ENCODE measurements around the gene ARSK. TPM values are rescaled to one million over a fixed set of nuclear protein-coding genes. Genes with fewer than 3 reads are reported as not detected.

ARSK gene
- polyA plus RNA-seq, 1 of the 3 experiments (the other 2 are of a cell fraction) = 5.6 TPM

DNA sequence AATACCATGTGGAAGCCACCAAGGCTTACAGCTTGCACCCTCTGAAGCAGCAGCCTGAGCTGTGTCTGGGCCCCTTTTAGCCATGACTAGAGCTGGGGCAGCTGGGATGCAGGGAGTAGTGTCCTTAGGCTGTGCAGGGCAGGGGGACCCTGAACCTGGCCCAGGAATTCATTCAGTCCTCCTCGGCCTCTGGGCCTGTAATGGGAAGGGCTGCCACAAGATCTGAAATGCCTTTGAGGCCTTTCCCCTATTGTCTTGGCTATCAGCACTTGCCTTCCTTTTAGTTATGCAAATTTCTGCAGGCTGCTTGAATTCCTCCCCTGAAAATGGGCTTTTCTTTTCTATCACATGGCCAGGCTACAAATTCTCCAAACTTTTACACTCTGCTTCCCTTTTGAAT lies 74.0 kb downstream of the ARSK start:
- Histone ChIP-seq H2AFZ (ENCODE audit: low read depth) (no peak overlapping the region), H3K79me2 (ENCODE audit: insufficient read depth) (no peaks in the 10 kb centered on the region), H3K9me2 (no peaks in the 10 kb centered on the region), H3K27ac (ENCODE audit: low read depth in 2 of 2, low read length in 1 of 2) (no peak overlapping the region), H3K4me1 (ENCODE audit: control insufficient read depth in 1 of 2, insufficient read depth in 2 of 2, low read depth in 1 of 2, low read length in 1 of 2) (peaks cover 0 to 5% of the 10 kb centered on the region in 2 experiments; a peak in 1 of 4 replicates), H3K9ac (no peak overlapping the region), H3K4me3 (ENCODE audit: low read depth in 2 of 2, low read length in 1 of 2) (no peak overlapping the region), H4K20me1 (ENCODE audit: insufficient read depth) (no peaks in the 10 kb centered on the region), H3K36me3 (replicated peaks in 1 of 2; ENCODE audit: control insufficient read depth in 1 of 2, insufficient read depth in 2 of 2, low read length in 1 of 2) (no peaks in the 10 kb centered on the region), H3F3A (replicated peaks; ENCODE audit: insufficient read depth) (no peaks in the 10 kb centered on the region), H3K9me3 (no peaks in the 10 kb centered on the region), H3K4me2 (no peak overlapping the region), H3K27me3 (ENCODE audit: insufficient read depth) (no peaks in the 10 kb centered on the region)
- POLR2A ChIA-PET = no interaction called here
- no peak for DNase-seq
- CTCF ChIA-PET = interaction anchor here (2.1 kb wide), 1 partner anchor 16 kb away, joined by 9 read pairs; no protein-coding TSS in a partner anchor
- no peak for TF ChIP-seq RXRA (IDR thresholded peaks at IDR 0.05; ENCODE audit: borderline replicate concordance, low read depth)
- no peak for TF ChIP-seq NFIC (IDR thresholded peaks at IDR 0.05; ENCODE audit: borderline replicate concordance)
- no peak for TF ChIP-seq ELF1 (IDR thresholded peaks at IDR 0.05)
- TF ChIP-seq TAF1 (IDR thresholded peaks at IDR 0.05; ENCODE audit: borderline replicate concordance, low read depth, low read length) = no peak
- TF ChIP-seq, protein P1, sequence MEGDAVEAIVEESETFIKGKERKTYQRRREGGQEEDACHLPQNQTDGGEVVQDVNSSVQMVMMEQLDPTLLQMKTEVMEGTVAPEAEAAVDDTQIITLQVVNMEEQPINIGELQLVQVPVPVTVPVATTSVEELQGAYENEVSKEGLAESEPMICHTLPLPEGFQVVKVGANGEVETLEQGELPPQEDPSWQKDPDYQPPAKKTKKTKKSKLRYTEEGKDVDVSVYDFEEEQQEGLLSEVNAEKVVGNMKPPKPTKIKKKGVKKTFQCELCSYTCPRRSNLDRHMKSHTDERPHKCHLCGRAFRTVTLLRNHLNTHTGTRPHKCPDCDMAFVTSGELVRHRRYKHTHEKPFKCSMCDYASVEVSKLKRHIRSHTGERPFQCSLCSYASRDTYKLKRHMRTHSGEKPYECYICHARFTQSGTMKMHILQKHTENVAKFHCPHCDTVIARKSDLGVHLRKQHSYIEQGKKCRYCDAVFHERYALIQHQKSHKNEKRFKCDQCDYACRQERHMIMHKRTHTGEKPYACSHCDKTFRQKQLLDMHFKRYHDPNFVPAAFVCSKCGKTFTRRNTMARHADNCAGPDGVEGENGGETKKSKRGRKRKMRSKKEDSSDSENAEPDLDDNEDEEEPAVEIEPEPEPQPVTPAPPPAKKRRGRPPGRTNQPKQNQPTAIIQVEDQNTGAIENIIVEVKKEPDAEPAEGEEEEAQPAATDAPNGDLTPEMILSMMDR (IDR thresholded peaks at IDR 0.05) = no peak
- WGBS (ENCODE audit: low lambda C conversion rate) = 60% methylated on average over 1 of the region's 1 CpG

DNA sequence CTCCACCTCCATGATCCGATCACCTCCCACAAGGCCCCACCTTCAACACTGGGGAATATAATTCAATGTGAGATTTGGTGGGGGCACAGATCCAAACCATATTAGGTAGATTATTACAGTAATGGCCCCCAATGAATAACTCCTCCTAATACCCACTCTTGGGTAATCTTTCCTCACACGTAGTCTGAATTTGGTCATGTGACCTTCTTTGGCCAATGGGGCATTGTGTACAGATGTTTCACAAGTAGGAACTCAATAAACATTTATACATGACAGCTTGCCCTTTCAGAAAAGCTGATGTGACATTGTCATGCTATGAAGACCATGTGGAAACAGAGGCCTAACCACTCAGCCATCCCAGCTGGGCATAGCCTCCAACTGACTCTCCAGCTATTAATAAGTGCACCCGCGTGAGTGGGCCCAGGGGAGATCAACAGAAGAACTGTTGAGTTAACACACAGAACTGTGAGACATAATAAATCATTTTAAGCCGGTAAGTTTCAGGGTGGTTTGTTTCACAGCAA lies 75.6 kb downstream of the ARSK start:
- Histone ChIP-seq H3K4me2 (no peak overlapping the region), H3K9me2 (no peaks in the 10 kb centered on the region), H3K4me1 (ENCODE audit: control insufficient read depth in 1 of 2, insufficient read depth in 2 of 2, low read depth in 1 of 2, low read length in 1 of 2) (peaks cover 0 to 5% of the 10 kb centered on the region in 2 experiments; a peak in 1 of 4 replicates), H3K79me2 (ENCODE audit: insufficient read depth) (no peaks in the 10 kb centered on the region), H3K27me3 (ENCODE audit: insufficient read depth) (no peaks in the 10 kb centered on the region), H3K9ac (no peak overlapping the region), H4K20me1 (ENCODE audit: insufficient read depth) (no peaks in the 10 kb centered on the region), H2AFZ (ENCODE audit: low read depth) (no peak overlapping the region), H3K9me3 (no peaks in the 10 kb centered on the region), H3K36me3 (replicated peaks in 1 of 2; ENCODE audit: control insufficient read depth in 1 of 2, insufficient read depth in 2 of 2, low read length in 1 of 2) (no peaks in the 10 kb centered on the region), H3K27ac (ENCODE audit: low read depth in 2 of 2, low read length in 1 of 2) (no peak overlapping the region), H3K4me3 (ENCODE audit: low read depth in 2 of 2, low read length in 1 of 2) (no peak overlapping the region), H3F3A (replicated peaks; ENCODE audit: insufficient read depth) (no peaks in the 10 kb centered on the region)
- 91% methylated on average over 5 of the region's 5 CpGs for WGBS (ENCODE audit: low lambda C conversion rate)
- ChIA-PET POLR2A (no interaction called here), CTCF (interaction anchor here (1.1 to 2.4 kb wide), 3 partner anchors 11 to 34 kb away, joined by 3 to 14 read pairs (median 8); no protein-coding TSS in a partner anchor)
- no peak for DNase-seq
- TF ChIP-seq, protein P2, sequence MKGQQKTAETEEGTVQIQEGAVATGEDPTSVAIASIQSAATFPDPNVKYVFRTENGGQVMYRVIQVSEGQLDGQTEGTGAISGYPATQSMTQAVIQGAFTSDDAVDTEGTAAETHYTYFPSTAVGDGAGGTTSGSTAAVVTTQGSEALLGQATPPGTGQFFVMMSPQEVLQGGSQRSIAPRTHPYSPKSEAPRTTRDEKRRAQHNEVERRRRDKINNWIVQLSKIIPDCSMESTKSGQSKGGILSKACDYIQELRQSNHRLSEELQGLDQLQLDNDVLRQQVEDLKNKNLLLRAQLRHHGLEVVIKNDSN (IDR thresholded peaks at IDR 0.05; ENCODE audit: borderline replicate concordance, low read depth) = no peak
- TF ChIP-seq FOSL2 (IDR thresholded peaks at IDR 0.05; ENCODE audit: borderline replicate concordance, low read depth) (no peak), EP300 (IDR thresholded peaks at IDR 0.05; ENCODE audit: borderline replicate concordance in 1 of 2, low read depth in 1 of 2, low read length in 1 of 2) (no peak), RAD21 (IDR thresholded peaks at IDR 0.05; ENCODE audit: low read length) (no peak), GATA2 (CRISPR knock-in tag; IDR thresholded peaks at IDR 0.05) (no peak), MXI1 (IDR thresholded peaks at IDR 0.05; ENCODE audit: low read depth, low read length) (no peak), TCF12 (IDR thresholded peaks at IDR 0.05) (no peak), RCOR1 (IDR thresholded peaks at IDR 0.05; ENCODE audit: low read length) (no peak), SMC3 (IDR thresholded peaks at IDR 0.05; ENCODE audit: low read depth, low read length) (no peak), ELF1 (IDR thresholded peaks at IDR 0.05) (no peak), POLR2AphosphoS5 (IDR thresholded peaks at IDR 0.05; ENCODE audit: low read depth, low read length) (no peak), RXRA (IDR thresholded peaks at IDR 0.05; ENCODE audit: borderline replicate concordance, low read depth) (no peak), EZH2phosphoT487 (IDR thresholded peaks at IDR 0.05; ENCODE audit: borderline replicate concordance, low read depth) (no peak), TAF1 (IDR thresholded peaks at IDR 0.05; ENCODE audit: borderline replicate concordance, low read depth, low read length) (no peak), RFX5 (IDR thresholded peaks at IDR 0.05; ENCODE audit: low read length) (no peak), NFIC (IDR thresholded peaks at IDR 0.05; ENCODE audit: borderline replicate concordance) (no peak)
- TF ChIP-seq, protein P1 (IDR thresholded peaks at IDR 0.05) = no peak
- TF ChIP-seq, protein P3, sequence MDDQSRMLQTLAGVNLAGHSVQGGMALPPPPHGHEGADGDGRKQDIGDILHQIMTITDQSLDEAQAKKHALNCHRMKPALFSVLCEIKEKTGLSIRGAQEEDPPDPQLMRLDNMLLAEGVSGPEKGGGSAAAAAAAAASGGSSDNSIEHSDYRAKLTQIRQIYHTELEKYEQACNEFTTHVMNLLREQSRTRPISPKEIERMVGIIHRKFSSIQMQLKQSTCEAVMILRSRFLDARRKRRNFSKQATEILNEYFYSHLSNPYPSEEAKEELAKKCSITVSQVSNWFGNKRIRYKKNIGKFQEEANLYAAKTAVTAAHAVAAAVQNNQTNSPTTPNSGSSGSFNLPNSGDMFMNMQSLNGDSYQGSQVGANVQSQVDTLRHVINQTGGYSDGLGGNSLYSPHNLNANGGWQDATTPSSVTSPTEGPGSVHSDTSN (IDR thresholded peaks at IDR 0.05) = no peak
- TF ChIP-seq, protein P4, sequence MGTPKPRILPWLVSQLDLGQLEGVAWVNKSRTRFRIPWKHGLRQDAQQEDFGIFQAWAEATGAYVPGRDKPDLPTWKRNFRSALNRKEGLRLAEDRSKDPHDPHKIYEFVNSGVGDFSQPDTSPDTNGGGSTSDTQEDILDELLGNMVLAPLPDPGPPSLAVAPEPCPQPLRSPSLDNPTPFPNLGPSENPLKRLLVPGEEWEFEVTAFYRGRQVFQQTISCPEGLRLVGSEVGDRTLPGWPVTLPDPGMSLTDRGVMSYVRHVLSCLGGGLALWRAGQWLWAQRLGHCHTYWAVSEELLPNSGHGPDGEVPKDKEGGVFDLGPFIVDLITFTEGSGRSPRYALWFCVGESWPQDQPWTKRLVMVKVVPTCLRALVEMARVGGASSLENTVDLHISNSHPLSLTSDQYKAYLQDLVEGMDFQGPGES (IDR thresholded peaks at IDR 0.05; ENCODE audit: low read depth, low read length) = no peak
- TF ChIP-seq, protein P5, sequence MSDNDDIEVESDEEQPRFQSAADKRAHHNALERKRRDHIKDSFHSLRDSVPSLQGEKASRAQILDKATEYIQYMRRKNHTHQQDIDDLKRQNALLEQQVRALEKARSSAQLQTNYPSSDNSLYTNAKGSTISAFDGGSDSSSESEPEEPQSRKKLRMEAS (IDR thresholded peaks at IDR 0.05; ENCODE audit: low read depth) = no peak

Data from SK-N-SH (cell line).